Activated T-cell treated with anti-CD3 and anti-CD28 coated beads, Interleukin-2, amount 50 U/mL, for 48 hours (primary cell): ENCODE measurements around the gene KSR2.
"Not testable (repeated sequence)": the region's sequence is repeated elsewhere in the genome, so short reads cannot be mapped to it uniquely, and the experiment has no call there.

Source experiments
- DNase-seq, 2 experiments: peaks; one replicate each; pipeline ENCODE4 v3.0.0-alpha.2; 2020

Gene KSR2

GRCh38 chr12:117679776-117680175, 289.0 kb downstream of the KSR2 start:
- no peak for DNase-seq

- no peak for DNase-seq
Measured at GRCh38 chr12:117674763-117675162, 294.0 kb downstream of the KSR2 start.

GRCh38 chr12:117674313-117674712, 294.5 kb downstream of the KSR2 start:
- no peak for DNase-seq

- DNase-seq, result peak in 1 of 2 experiments; percentile 20
Measured at GRCh38 chr12:117671734-117672133, 297.1 kb downstream of the KSR2 start.

GRCh38 chr12:117664169-117664568, 304.6 kb downstream of the KSR2 start:
- no peak for DNase-seq

GRCh38 chr12:117662620-117663395, 306.0 kb downstream of the KSR2 start:
- DNase-seq, result no peak

GRCh38 chr12:117662220-117662619, 306.6 kb downstream of the KSR2 start:
- DNase-seq, result no peak

- DNase-seq, result no peak
Measured at GRCh38 chr12:117661471-117661870, 307.3 kb downstream of the KSR2 start.

- DNase-seq, result no peak
Measured at GRCh38 chr12:117660896-117661295, 307.9 kb downstream of the KSR2 start.

- no peak for DNase-seq
Measured at GRCh38 chr12:117658226-117658625, 310.6 kb downstream of the KSR2 start.

- no peak for DNase-seq
Measured at GRCh38 chr12:117649796-117650195, 319.0 kb downstream of the KSR2 start.

GRCh38 chr12:117646520-117646919, 322.3 kb downstream of the KSR2 start:
- no peak for DNase-seq

GRCh38 chr12:117645473-117645872, 323.3 kb downstream of the KSR2 start:
- no peak for DNase-seq

- DNase-seq, result no peak
Measured at GRCh38 chr12:117643971-117644370, 324.8 kb downstream of the KSR2 start.

- no peak for DNase-seq
Measured at GRCh38 chr12:117641885-117642284, 326.9 kb downstream of the KSR2 start.

GRCh38 chr12:117640511-117640910, 328.3 kb downstream of the KSR2 start:
- DNase-seq, result no peak

- DNase-seq, result no peak
Measured at GRCh38 chr12:117629454-117629853, 339.3 kb downstream of the KSR2 start.

- not testable (repeated sequence) for DNase-seq
Measured at GRCh38 chr12:117628711-117629110, 340.1 kb downstream of the KSR2 start.

GRCh38 chr12:117622741-117623140, 346.0 kb downstream of the KSR2 start:
- no peak for DNase-seq

- no peak for DNase-seq
Measured at GRCh38 chr12:117622087-117622486, 346.7 kb downstream of the KSR2 start.

- no peak for DNase-seq
Measured at GRCh38 chr12:117607778-117608177, 361.0 kb downstream of the KSR2 start.

GRCh38 chr12:117606945-117607344, 361.8 kb downstream of the KSR2 start:
- no peak for DNase-seq

GRCh38 chr12:117606024-117606423, 362.8 kb downstream of the KSR2 start:
- no peak for DNase-seq

- DNase-seq, result no peak
Measured at GRCh38 chr12:117603316-117604113, 365.3 kb downstream of the KSR2 start.
